Keratinocyte (primary cell): Measurements from ENCODE around the gene RPAP2.

ENCODE experiments used
- CTCF ChIP-seq, 3 experiments: IDR thresholded peaks in 1 of 3; conservative IDR thresholded peaks in 1 of 3; optimal IDR thresholded peaks in 1 of 3; 2 replicates in 2 of 3; 3 replicates in 1 of 3; pipeline versions ENCODE3 to v1.5.1; 2011; ENCODE audit warnings: low read length in 3 of 3, mild to moderate bottlenecking in 3 of 3, moderate library complexity in 2 of 3, control low read depth in 1 of 3, inconsistent platforms in 1 of 3; ENCODE audit not compliant: insufficient read depth in 2 of 3; ENCODE audit errors: extremely low read depth in 1 of 3
- EZH2 ChIP-seq: IDR thresholded peaks from one replicate; pipeline ENCODE4 v1.6.1; 2012; ENCODE audit warnings: inconsistent platforms, mild to moderate bottlenecking, low read length, moderate library complexity

- TF ChIP-seq CTCF (optimal IDR thresholded peaks at IDR 0.05 in 1 of 3, IDR thresholded peaks at IDR 0.05 in 1 of 3, conservative IDR thresholded peaks at IDR 0.05 in 1 of 3; ENCODE audit: extremely low read depth in 1 of 3, insufficient read depth in 2 of 3, low read length in 3 of 3) (no peak), EZH2 (no peak)
Measured at GRCh38 chr1:92346866-92347640, 48.2 kb downstream of the RPAP2 start.
